ENCODE data around the gene SPNS2.

The SPNS2 gene

DNA sequence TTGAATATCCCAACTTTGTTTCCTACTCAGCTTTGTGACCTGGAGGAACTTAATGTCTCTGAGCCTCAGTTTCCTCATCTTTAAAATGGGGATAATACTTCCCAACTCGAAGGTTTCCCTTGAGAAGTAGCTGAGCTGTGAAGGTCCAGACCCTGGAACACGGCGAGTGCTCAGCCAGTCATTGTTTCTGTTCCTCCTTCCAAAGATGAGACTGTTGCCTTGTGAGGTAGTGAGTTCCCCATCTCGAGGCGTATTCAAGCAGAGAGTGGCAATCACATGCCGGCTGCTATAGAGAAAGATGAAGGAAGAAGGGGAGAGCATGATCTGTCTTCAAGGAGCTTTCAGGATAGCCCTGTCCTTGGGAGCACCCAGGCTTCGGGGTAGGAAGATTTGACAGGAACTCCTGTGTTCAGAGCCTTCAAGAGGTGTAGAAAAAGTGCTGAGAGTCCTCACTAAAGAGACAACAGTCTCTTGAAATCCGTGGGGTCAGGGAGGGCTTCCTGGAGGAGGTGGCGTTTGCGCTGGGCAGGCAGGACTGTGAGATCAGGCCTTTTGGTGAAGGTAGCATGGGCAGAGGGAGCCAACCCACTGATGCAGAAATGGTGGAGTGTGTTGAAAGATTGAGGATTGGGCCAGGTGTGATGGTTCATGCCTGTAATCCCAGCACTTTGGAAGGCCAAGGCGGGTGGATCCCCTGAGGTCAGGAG lies 27.2 kb downstream of the SPNS2 start:
- Histone ChIP-seq H3K9ac (ENCODE audit: insufficient read length, low read depth) (no peak overlapping the region), H3K4me1 (ENCODE audit: insufficient read depth, insufficient read length) (no peaks in the 10 kb centered on the region), H3K9me3 (ENCODE audit: insufficient read depth, low read length) (no peaks in the 10 kb centered on the region), H3K36me3 (ENCODE audit: insufficient read depth, insufficient read length, low read length) (no peaks in the 10 kb centered on the region), H3K27me3 (ENCODE audit: insufficient read depth, insufficient read length) (peaks cover 63% of the 10 kb centered on the region), H3K4me3 (ENCODE audit: insufficient read length, low read depth) (no peak overlapping the region)
- TF ChIP-seq YY1 (IDR thresholded peaks at IDR 0.05; ENCODE audit: insufficient read depth, insufficient read length) (no peak), SUZ12 (IDR thresholded peaks at IDR 0.05; ENCODE audit: extremely low read depth, insufficient read depth, insufficient read length) (no peak), ZNF274 (IDR thresholded peaks at IDR 0.05; ENCODE audit: low read depth, low read length) (no peak)
- DNase-seq (ENCODE audit: low read depth, low spot score) = no peak

DNA sequence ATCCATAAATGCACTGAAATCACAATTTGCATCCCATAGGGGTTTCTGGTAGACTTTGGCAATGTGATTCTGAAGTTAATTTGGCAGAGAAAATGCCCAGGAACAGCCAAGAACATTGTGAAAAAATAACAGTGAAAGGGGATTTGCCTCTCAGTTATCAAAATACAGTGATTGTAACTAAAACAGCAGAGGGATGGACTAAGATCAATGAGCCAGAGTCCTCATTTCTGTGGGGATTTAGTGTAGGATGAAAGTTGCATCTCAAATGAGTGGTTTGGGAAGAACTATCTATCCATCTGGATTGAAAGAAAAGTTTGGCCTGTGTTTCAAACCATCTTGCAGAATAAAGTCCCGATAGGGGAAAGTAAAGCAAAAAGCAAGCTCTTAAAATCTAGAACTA lies 28.5 kb downstream of the SPNS2 start:
- Histone ChIP-seq H3K4me1 (ENCODE audit: insufficient read depth, insufficient read length) (no peaks in the 10 kb centered on the region), H3K36me3 (ENCODE audit: insufficient read depth, insufficient read length, low read length) (no peaks in the 10 kb centered on the region), H3K27me3 (ENCODE audit: insufficient read depth, insufficient read length) (peaks cover 70% of the 10 kb centered on the region), H3K4me3 (ENCODE audit: insufficient read length, low read depth) (no peak overlapping the region), H3K9me3 (ENCODE audit: insufficient read depth, low read length) (no peaks in the 10 kb centered on the region), H3K9ac (ENCODE audit: insufficient read length, low read depth) (no peak overlapping the region)
- no peak for DNase-seq (ENCODE audit: low read depth, low spot score)
- TF ChIP-seq YY1 (IDR thresholded peaks at IDR 0.05; ENCODE audit: insufficient read depth, insufficient read length) (no peak), ZNF274 (IDR thresholded peaks at IDR 0.05; ENCODE audit: low read depth, low read length) (no peak), SUZ12 (IDR thresholded peaks at IDR 0.05; ENCODE audit: extremely low read depth, insufficient read depth, insufficient read length) (no peak)

DNA sequence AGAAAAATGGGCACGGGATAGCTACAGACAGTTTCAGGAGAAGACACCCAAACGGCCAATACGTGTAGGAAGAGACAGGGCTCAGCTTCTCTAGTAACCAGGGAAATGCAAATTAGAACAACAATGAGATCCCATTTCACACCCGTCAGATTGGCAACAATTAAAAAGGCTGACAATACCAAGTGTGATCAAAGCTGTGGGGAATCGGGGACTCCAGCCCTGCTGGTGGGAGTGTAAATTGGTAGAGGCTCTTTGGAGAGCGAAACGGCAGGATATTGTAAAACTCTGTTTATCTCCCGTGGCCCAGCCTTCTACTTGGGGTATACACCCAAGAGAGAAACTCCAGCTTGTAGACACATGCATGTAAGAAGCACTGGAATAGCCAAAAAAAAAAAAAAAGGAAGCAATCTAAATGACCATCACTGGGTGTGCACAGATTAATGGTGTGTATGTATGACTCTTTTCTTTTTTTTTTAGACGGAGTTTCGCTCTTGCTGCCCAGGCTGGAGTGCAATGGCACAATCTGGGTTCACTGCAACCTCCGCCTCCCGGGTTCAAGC lies 29.0 kb downstream of the SPNS2 start:
- H3K9me3 ChIP-seq (ENCODE audit: insufficient read depth, low read length) = no peaks in the 10 kb centered on the region
- no peak for DNase-seq (ENCODE audit: low read depth, low spot score)
- no peaks in the 10 kb centered on the region for H3K4me1 ChIP-seq (ENCODE audit: insufficient read depth, insufficient read length)
- peaks cover 70% of the 10 kb centered on the region for H3K27me3 ChIP-seq (ENCODE audit: insufficient read depth, insufficient read length)
- no peak overlapping the region for H3K9ac ChIP-seq (ENCODE audit: insufficient read length, low read depth)
- H3K4me3 ChIP-seq (ENCODE audit: insufficient read length, low read depth) = no peak overlapping the region
- no peak for TF ChIP-seq SUZ12 (IDR thresholded peaks at IDR 0.05; ENCODE audit: extremely low read depth, insufficient read depth, insufficient read length)
- TF ChIP-seq ZNF274 (IDR thresholded peaks at IDR 0.05; ENCODE audit: low read depth, low read length) = no peak
- no peak for TF ChIP-seq YY1 (IDR thresholded peaks at IDR 0.05; ENCODE audit: insufficient read depth, insufficient read length)
- no peaks in the 10 kb centered on the region for H3K36me3 ChIP-seq (ENCODE audit: insufficient read depth, insufficient read length, low read length)

DNA sequence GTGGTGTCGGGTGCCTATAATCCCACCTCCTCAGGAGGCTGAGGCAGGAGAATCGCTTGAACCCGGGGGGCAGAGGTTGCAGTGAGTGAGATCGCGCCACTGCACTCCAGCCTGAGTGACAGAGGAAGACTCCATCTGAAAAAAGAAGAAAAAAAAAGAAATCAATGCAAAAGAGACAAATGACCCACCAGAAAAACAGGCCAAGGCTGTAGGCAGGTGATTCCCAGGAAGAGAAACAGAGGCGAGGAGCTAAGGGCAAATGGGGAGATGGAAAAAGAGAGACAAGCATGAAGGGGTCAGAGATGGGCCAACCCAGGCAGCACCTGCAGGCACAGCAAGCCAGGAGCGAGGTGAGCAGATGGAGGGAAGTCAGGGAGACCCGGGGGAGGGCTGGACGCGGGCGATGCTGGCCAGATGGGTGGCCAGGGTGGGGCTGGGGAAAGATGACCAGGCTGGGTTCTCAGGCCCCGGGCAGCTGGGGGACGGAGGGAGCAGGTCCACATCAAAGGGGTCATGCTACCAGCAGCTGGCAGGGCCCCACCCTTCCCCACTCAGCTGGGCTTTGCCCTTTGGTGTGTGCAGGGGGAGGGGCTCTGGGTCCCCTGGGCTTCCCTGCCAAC lies 31.0 kb downstream of the SPNS2 start:
- no peak for DNase-seq (ENCODE audit: low read depth, low spot score)
- H3K4me1 ChIP-seq (ENCODE audit: insufficient read depth, insufficient read length) = peaks cover 8% of the 10 kb centered on the region
- no peaks in the 10 kb centered on the region for H3K36me3 ChIP-seq (ENCODE audit: insufficient read depth, insufficient read length, low read length)
- no peak overlapping the region for H3K4me3 ChIP-seq (ENCODE audit: insufficient read length, low read depth)
- no peak overlapping the region for H3K9ac ChIP-seq (ENCODE audit: insufficient read length, low read depth)
- peaks cover 64% of the 10 kb centered on the region for H3K27me3 ChIP-seq (ENCODE audit: insufficient read depth, insufficient read length)
- no peak for TF ChIP-seq YY1 (IDR thresholded peaks at IDR 0.05; ENCODE audit: insufficient read depth, insufficient read length)
- TF ChIP-seq ZNF274 (IDR thresholded peaks at IDR 0.05; ENCODE audit: low read depth, low read length) = no peak
- no peak for TF ChIP-seq SUZ12 (IDR thresholded peaks at IDR 0.05; ENCODE audit: extremely low read depth, insufficient read depth, insufficient read length)
- H3K9me3 ChIP-seq (ENCODE audit: insufficient read depth, low read length) = no peaks in the 10 kb centered on the region

DNA sequence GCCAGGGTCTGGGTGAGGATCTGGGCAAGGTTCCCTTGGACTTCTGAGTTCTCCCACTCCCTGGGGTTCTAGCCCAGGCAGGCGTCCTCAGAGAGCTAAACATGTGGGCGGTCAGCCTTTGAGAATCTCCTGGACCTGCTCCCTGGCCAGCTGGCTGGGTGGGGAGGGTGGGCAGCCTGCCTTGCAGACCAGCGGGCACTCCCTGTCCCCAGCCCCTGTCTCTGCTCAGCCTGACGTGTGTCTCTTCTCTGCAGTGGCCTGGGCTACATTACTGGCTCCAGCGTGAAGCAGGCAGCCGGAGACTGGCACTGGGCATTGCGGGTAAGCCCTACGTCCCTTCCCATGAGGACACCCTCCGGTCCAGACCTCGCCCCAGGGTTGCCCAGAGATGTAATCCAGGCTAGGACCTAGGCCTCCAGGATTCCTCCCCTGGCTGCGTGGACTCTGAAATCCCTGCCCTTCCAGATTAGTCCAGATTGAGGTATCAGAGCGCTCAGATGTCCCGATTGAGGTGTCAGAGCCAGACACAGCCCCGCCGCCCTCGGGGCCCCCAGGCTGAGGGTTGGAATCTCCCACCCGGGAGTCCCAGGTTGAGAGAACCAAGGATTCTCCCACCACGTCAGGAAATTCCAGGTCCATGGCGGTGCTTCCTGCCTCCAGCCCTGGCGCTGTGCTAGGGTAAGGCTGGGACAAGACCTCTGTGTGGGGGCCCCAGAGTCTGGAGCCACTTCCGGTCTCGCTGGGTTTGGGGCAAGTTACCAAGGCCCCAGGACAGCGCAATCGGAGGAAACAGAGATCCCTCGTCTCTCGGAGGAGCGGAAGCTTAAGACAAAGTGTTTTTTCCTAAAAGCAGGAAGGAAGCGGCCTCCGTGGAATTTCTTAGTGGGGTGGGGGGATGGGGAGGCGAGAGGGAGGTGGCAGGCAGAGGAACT lies 32.4 kb downstream of the SPNS2 start:
- Histone ChIP-seq H3K4me1 (ENCODE audit: insufficient read depth, insufficient read length) (peaks cover 8% of the 10 kb centered on the region), H3K9me3 (ENCODE audit: insufficient read depth, low read length) (no peaks in the 10 kb centered on the region), H3K27me3 (ENCODE audit: insufficient read depth, insufficient read length) (peaks cover 49% of the 10 kb centered on the region), H3K36me3 (ENCODE audit: insufficient read depth, insufficient read length, low read length) (no peaks in the 10 kb centered on the region), H3K9ac (ENCODE audit: insufficient read length, low read depth) (no peak overlapping the region), H3K4me3 (ENCODE audit: insufficient read length, low read depth) (no peak overlapping the region)
- DNase-seq (ENCODE audit: low read depth, low spot score) = no peak
- TF ChIP-seq SUZ12 (IDR thresholded peaks at IDR 0.05; ENCODE audit: extremely low read depth, insufficient read depth, insufficient read length) (no peak), YY1 (IDR thresholded peaks at IDR 0.05; ENCODE audit: insufficient read depth, insufficient read length) (no peak), ZNF274 (IDR thresholded peaks at IDR 0.05; ENCODE audit: low read depth, low read length) (no peak)

DNA sequence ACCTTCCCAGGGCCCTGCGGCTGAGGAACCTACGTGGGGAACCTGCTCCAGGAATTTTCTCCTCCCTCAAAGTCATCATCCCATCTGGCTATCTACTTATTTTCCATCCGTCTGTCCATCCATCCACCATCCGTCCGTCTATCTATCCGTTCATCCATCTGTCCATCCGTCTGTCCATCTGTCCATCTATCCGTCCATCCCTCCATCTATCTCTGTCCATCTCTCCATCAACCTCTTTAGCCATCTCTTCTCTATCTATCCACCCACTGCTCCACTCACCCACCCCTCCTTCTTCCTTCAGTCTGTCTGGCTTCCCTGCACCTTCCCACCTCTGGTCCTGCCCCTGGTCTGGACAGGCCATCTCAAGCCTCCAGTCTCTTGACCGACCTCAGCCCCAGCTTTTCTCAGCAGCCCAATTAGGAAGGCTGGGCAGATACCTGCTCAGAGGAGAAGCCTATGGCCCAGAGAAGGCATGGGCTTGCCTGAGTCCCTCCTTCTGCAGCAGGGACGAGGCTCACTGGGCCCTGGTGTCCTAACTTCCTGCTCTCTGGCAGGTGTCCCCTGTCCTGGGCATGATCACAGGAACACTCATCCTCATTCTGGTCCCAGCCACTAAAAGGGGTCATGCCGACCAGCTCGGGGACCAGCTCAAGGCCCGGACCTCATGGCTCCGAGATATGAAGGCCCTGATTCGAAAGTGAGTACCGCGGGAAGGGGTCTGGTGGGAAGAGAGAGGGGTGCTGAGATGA lies 33.5 kb downstream of the SPNS2 start:
- H3K9ac ChIP-seq (ENCODE audit: insufficient read length, low read depth) = no peak overlapping the region
- H3K27me3 ChIP-seq (ENCODE audit: insufficient read depth, insufficient read length) = peaks cover 40% of the 10 kb centered on the region
- H3K4me1 ChIP-seq (ENCODE audit: insufficient read depth, insufficient read length) = peaks cover 8% of the 10 kb centered on the region
- no peak overlapping the region for H3K4me3 ChIP-seq (ENCODE audit: insufficient read length, low read depth)
- DNase-seq (ENCODE audit: low read depth, low spot score) = no peak
- peaks cover 4% of the 10 kb centered on the region for H3K36me3 ChIP-seq (ENCODE audit: insufficient read depth, insufficient read length, low read length)
- no peaks in the 10 kb centered on the region for H3K9me3 ChIP-seq (ENCODE audit: insufficient read depth, low read length)
- TF ChIP-seq SUZ12 (IDR thresholded peaks at IDR 0.05; ENCODE audit: extremely low read depth, insufficient read depth, insufficient read length) = no peak
- TF ChIP-seq YY1 (IDR thresholded peaks at IDR 0.05; ENCODE audit: insufficient read depth, insufficient read length) = no peak
- TF ChIP-seq ZNF274 (IDR thresholded peaks at IDR 0.05; ENCODE audit: low read depth, low read length) = no peak

Measured in NT2/D1 (cell line).